GM23338 (cell line): ENCODE data around the gene ZAP70. TPM values are rescaled to one million over a fixed set of nuclear protein-coding genes. Genes with fewer than 3 reads are reported as not detected.

Source experiments
- ATAC-seq: fragments of 200-7000 bp; cut with Tn5 transposase; 3 replicates; pipeline ENCODE4 v1.9.1; 2020
- DNase-seq: peaks from one replicate; pipeline ENCODE4 v3.0.0-alpha.2; 2015; ENCODE audit warnings: low spot score
- H2AFZ ChIP-seq: fragments of 200-600 bp; sonication (generic); 2 replicates; pipeline ENCODE4 v1.8.0; 2016; ENCODE audit warnings: antibody characterized with exemption, mild to moderate bottlenecking, moderate library complexity
- H3F3A ChIP-seq: fragments of 200-600 bp; sonication (generic); replicated peaks from 2 replicates; pipeline ENCODE4 v1.8.0; 2017; ENCODE audit warnings: antibody characterized with exemption, mixed run types, low read depth
- H3K27ac ChIP-seq: fragments of 200-600 bp; sonication (generic); 2 replicates; pipeline ENCODE4 v1.6.1; 2016; ENCODE audit warnings: low read depth
- H3K27me3 ChIP-seq: fragments of 200-600 bp; sonication (generic); 2 replicates; pipeline ENCODE4 v1.8.0; 2016; ENCODE audit warnings: mild to moderate bottlenecking, mixed run types, moderate library complexity; ENCODE audit not compliant: insufficient read depth
- H3K36me3 ChIP-seq: fragments of 200-600 bp; sonication (generic); 2 replicates; pipeline ENCODE4 v1.8.0; 2016; ENCODE audit warnings: mild to moderate bottlenecking; ENCODE audit not compliant: insufficient read depth
- H3K4me1 ChIP-seq: fragments of 200-600 bp; sonication (generic); 2 replicates; pipeline ENCODE4 v1.8.0; 2016; ENCODE audit warnings: mild to moderate bottlenecking, moderate library complexity; ENCODE audit not compliant: insufficient read depth
- H3K4me2 ChIP-seq: fragments of 200-600 bp; sonication (generic); 2 replicates; pipeline ENCODE4 v1.7.1; 2017; ENCODE audit warnings: mixed run types
- H3K4me3 ChIP-seq: fragments of 200-600 bp; sonication (generic); 2 replicates; pipeline ENCODE4 v1.6.1; 2016; ENCODE audit warnings: mixed run types
- H3K79me2 ChIP-seq: fragments of 200-600 bp; sonication (generic); replicated peaks from 2 replicates; pipeline ENCODE4 v1.8.0; 2017; ENCODE audit warnings: mild to moderate bottlenecking; ENCODE audit not compliant: insufficient read depth
- H3K9me2 ChIP-seq: fragments of 200-600 bp; sonication (generic); 2 replicates; pipeline ENCODE4 v1.8.0; 2017; ENCODE audit not compliant: insufficient read depth
- H4K20me1 ChIP-seq: fragments of 200-600 bp; sonication (generic); replicated peaks from 2 replicates; pipeline ENCODE4 v1.8.0; 2017; ENCODE audit warnings: mild to moderate bottlenecking; ENCODE audit not compliant: insufficient read depth
- H3K27ac Mint-ChIP-seq: 2 replicates; pipeline ENCODE4 v1.8.0; 2020; ENCODE audit warnings: inconsistent platforms, mild to moderate bottlenecking, moderate library complexity, mixed read lengths
- H3K27me3 Mint-ChIP-seq: 3 replicates; pipeline ENCODE4 v1.8.0; 2022; ENCODE audit warnings: low read depth, mild to moderate bottlenecking, moderate library complexity, mixed read lengths, inconsistent platforms; ENCODE audit not compliant: insufficient read depth, poor library complexity
- H3K36me3 Mint-ChIP-seq: 3 replicates; pipeline ENCODE4 v1.8.0; 2021; ENCODE audit warnings: low read depth, mild to moderate bottlenecking, inconsistent platforms, moderate library complexity, mixed read lengths
- H3K4me1 Mint-ChIP-seq: 3 replicates; pipeline ENCODE4 v1.8.0; 2020; ENCODE audit warnings: mild to moderate bottlenecking, inconsistent platforms, mixed read lengths
- H3K4me3 Mint-ChIP-seq: 3 replicates; pipeline ENCODE4 v1.8.0; 2021; ENCODE audit warnings: moderate library complexity, mild to moderate bottlenecking, inconsistent platforms, mixed read lengths
- H3K9me3 Mint-ChIP-seq: 3 replicates; pipeline ENCODE4 v1.8.0; 2020; ENCODE audit warnings: moderate library complexity, mild to moderate bottlenecking, inconsistent platforms, mixed read lengths
- CREB1 ChIP-seq: fragments of 250-450 bp; sonication (Bioruptor Pico); IDR thresholded peaks from 2 replicates; pipeline ENCODE4 v1.5.0; 2020; ENCODE audit warnings: low read depth, mild to moderate bottlenecking, moderate library complexity
- CTCF ChIP-seq, 2 experiments: fragments of 200-600 bp in 1 of 2; sonication (generic) in 1 of 2; conservative IDR thresholded peaks; 2 replicates each; pipeline versions ENCODE4 v1.5.1 to v1.6.1; 2016 to 2017; ENCODE audit warnings: antibody characterized with exemption in 2 of 2, low read depth in 2 of 2, mild to moderate bottlenecking in 2 of 2, moderate library complexity in 1 of 2
- ETS1 ChIP-seq: IDR thresholded peaks from 2 replicates; pipeline ENCODE4 v1.6.1; 2016; ENCODE audit warnings: antibody characterized with exemption
- EZH2 ChIP-seq: fragments of 200-600 bp; sonication (generic); IDR thresholded peaks from one replicate; pipeline ENCODE4 v1.8.0; 2017; ENCODE audit warnings: antibody characterized with exemption, mild to moderate bottlenecking, low read depth; ENCODE audit not compliant: unreplicated experiment
- EZH2phosphoT487 ChIP-seq: fragments of 200-600 bp; sonication (generic); IDR thresholded peaks from one replicate; pipeline ENCODE4 v1.8.1; 2018; ENCODE audit warnings: antibody characterized with exemption; ENCODE audit not compliant: unreplicated experiment
- JUNB ChIP-seq: IDR thresholded peaks from one replicate; pipeline ENCODE4 v1.6.1; 2016; ENCODE audit warnings: antibody characterized with exemption; ENCODE audit not compliant: unreplicated experiment
- NANOG ChIP-seq: IDR thresholded peaks from 2 replicates; pipeline ENCODE4 v1.6.1; 2016; ENCODE audit warnings: antibody characterized with exemption, borderline replicate concordance
- POLR2AphosphoS5 ChIP-seq: IDR thresholded peaks from 2 replicates; pipeline ENCODE4 v1.6.1; 2016; ENCODE audit warnings: antibody characterized with exemption, low read depth
- REST ChIP-seq: IDR thresholded peaks from one replicate; pipeline ENCODE4 v1.6.1; 2018; ENCODE audit warnings: antibody characterized with exemption; ENCODE audit not compliant: unreplicated experiment
- STAT1 ChIP-seq: IDR thresholded peaks from one replicate; pipeline ENCODE4 v1.6.1; 2016; ENCODE audit warnings: antibody characterized with exemption; ENCODE audit not compliant: unreplicated experiment
- ZNF114 ChIP-seq: fragments of 250-450 bp; sonication (Bioruptor Pico); IDR thresholded peaks from 2 replicates; pipeline ENCODE4 v1.5.0; 2020; ENCODE audit warnings: mild to moderate bottlenecking, moderate library complexity
- ZNF331 ChIP-seq: fragments of 250-450 bp; sonication (Bioruptor Pico); IDR thresholded peaks from 2 replicates; pipeline ENCODE4 v1.5.0; 2020; ENCODE audit warnings: low read depth, mild to moderate bottlenecking, moderate library complexity
- ZNF462 ChIP-seq: fragments of 250-450 bp; sonication (Bioruptor Pico); IDR thresholded peaks from 2 replicates; pipeline ENCODE4 v1.5.0; 2020; ENCODE audit warnings: mild to moderate bottlenecking, moderate library complexity
- polyA plus RNA-seq: library from polyadenylated mRNA; unstranded; fragments of >200 nt; fragmentation: Nextera tagmentation; extraction: Ambion mirVana; gene quantifications from 2 replicates; pipeline ENCODE4 v1.2.1, GENCODE V29; 2016
- total RNA-seq: library from RNA; depleted of rRNA; stranded (reverse); fragments of >200 nt; shearing (Covaris generic); gene quantifications from 2 replicates; pipeline ENCODE4 v1.2.3, GENCODE V29; 2014

Gene ZAP70
- total and polyA plus RNA-seq, 2 experiments from 2014 or later: 0.42 TPM; not detected in 1

GRCh38 chr2:97675430-97676113 is 37.8 kb upstream of the ZAP70 start:
- no peak overlapping the region for H2AFZ ChIP-seq
- H3K4me1 ChIP-seq: peaks cover 7% of the 10 kb centered on the region; the same call in 1 of the 2 replicates
- Mint-ChIP-seq H3K27me3 (peaks cover 9% of the 10 kb centered on the region), H3K4me3 (no peak overlapping the region), H3K36me3 (peaks cover 13% of the 10 kb centered on the region; the same call in 2 of the 3 replicates), H3K9me3 (peaks cover 15% of the 10 kb centered on the region), H3K27ac (no peak overlapping the region), H3K4me1 (peaks cover 9% of the 10 kb centered on the region; the same call in 2 of the 3 replicates)
- H3K4me3 ChIP-seq: no peak overlapping the region
- no peak overlapping the region for H3K4me2 ChIP-seq
- no peaks in the 10 kb centered on the region for H3K79me2 ChIP-seq
- H3K9me2 ChIP-seq: no peaks in the 10 kb centered on the region
- no peak overlapping the region for H3K27ac ChIP-seq
- H3F3A ChIP-seq: no peaks in the 10 kb centered on the region
- ATAC-seq (no peak), DNase-seq (no peak)
- H3K36me3 ChIP-seq: no peaks in the 10 kb centered on the region
- no peaks in the 10 kb centered on the region for H3K27me3 ChIP-seq
- no peak for TF ChIP-seq ZNF331 (CRISPR knock-in tag)
- TF ChIP-seq STAT1: no peak
- no peak for TF ChIP-seq NANOG
- TF ChIP-seq JUNB: no peak
- TF ChIP-seq POLR2AphosphoS5: no peak
- no peak for TF ChIP-seq EZH2
- TF ChIP-seq ETS1: no peak
- no peak for TF ChIP-seq CREB1 (CRISPR knock-in tag)
- TF ChIP-seq CTCF (conservative IDR thresholded peaks at IDR 0.05; ENCODE audit: low read depth in 2 of 2): no peak
- TF ChIP-seq ZNF114 (CRISPR knock-in tag): no peak
- no peak for TF ChIP-seq ZNF462 (CRISPR knock-in tag)
- TF ChIP-seq EZH2phosphoT487: no peak
- TF ChIP-seq REST: no peak
- no peaks in the 10 kb centered on the region for H4K20me1 ChIP-seq
